ENCODE results near the gene PUSL1.
A peak's percentile ranks its signal among the peaks of the same experiment; 100 is the strongest.

The PUSL1 gene

GRCh38 chr1:1280782-1281481 lies 27.5 kb upstream of the PUSL1 start:
- no peak for DNase-seq

- DNase-seq = peak; percentile 65
Observed at GRCh38 chr1:1281533-1282321, 26.7 kb upstream of the PUSL1 start.

- DNase-seq = peak; percentile 30
Observed at GRCh38 chr1:1282998-1283397, 25.4 kb upstream of the PUSL1 start.

- peak; percentile 35 for DNase-seq
Observed at GRCh38 chr1:1283821-1284220, 24.6 kb upstream of the PUSL1 start.

GRCh38 chr1:1284221-1285101 lies 23.9 kb upstream of the PUSL1 start:
- DNase-seq = no peak

- DNase-seq = no peak
Observed at GRCh38 chr1:1285102-1285571, 23.3 kb upstream of the PUSL1 start.

- no peak for DNase-seq
Observed at GRCh38 chr1:1285611-1286311, 22.6 kb upstream of the PUSL1 start.

GRCh38 chr1:1286313-1287261 lies 21.8 kb upstream of the PUSL1 start:
- DNase-seq = no peak

GRCh38 chr1:1287288-1288110 lies 20.9 kb upstream of the PUSL1 start:
- no peak for DNase-seq

- no peak for DNase-seq
Observed at GRCh38 chr1:1290238-1290731, 18.1 kb upstream of the PUSL1 start.

GRCh38 chr1:1291023-1291528 lies 17.3 kb upstream of the PUSL1 start:
- DNase-seq = no peak

GRCh38 chr1:1291548-1292441 lies 16.6 kb upstream of the PUSL1 start:
- peak; percentile 44 for DNase-seq

GRCh38 chr1:1292442-1292779 lies 16.0 kb upstream of the PUSL1 start:
- no peak for DNase-seq

GRCh38 chr1:1292851-1293250 lies 15.5 kb upstream of the PUSL1 start:
- no peak for DNase-seq

GRCh38 chr1:1293263-1294249 lies 14.8 kb upstream of the PUSL1 start:
- DNase-seq = no peak

GRCh38 chr1:1294250-1294890 lies 14.0 kb upstream of the PUSL1 start:
- DNase-seq = no peak

Measured in EL (cell line).